ENCODE data around the gene AHCYL2. TPM values are rescaled to one million over a fixed set of nuclear protein-coding genes. Genes with fewer than 3 reads are reported as not detected.
"Not testable (repeated sequence)": the region's sequence is repeated elsewhere in the genome, so short reads cannot be mapped to it uniquely, and the experiment has no call there.

Gene AHCYL2
- total RNA-seq, 2 donors from 2014 or later, result 13.4 to 16.6 TPM

GRCh38 chr7:129434675-129435318 is 210.0 kb downstream of the AHCYL2 start:
- H3K4me3 Mint-ChIP-seq, result peak overlapping the region; percentile 93
- H3K27ac Mint-ChIP-seq, result no peak overlapping the region
- H3K27me3 Mint-ChIP-seq, result peaks cover 37% of the 10 kb centered on the region
- peaks cover under 1% of the 10 kb centered on the region for H3K36me3 Mint-ChIP-seq (ENCODE audit: low read depth)
- H3K9me3 ChIP-seq (ENCODE audit: control insufficient read depth, low read length, poor library complexity, severe bottlenecking), result no peaks in the 10 kb centered on the region
- ATAC-seq (no peak), DNase-seq (no peak)
- peaks cover 10% of the 10 kb centered on the region for H3K4me1 Mint-ChIP-seq

- peaks cover 4% of the 10 kb centered on the region for H3K36me3 Mint-ChIP-seq (ENCODE audit: low read depth)
- H3K4me3 Mint-ChIP-seq, result peak overlapping the region; percentile 93
- ATAC-seq (no peak), DNase-seq (no peak)
- H3K27me3 Mint-ChIP-seq, result peaks cover 43% of the 10 kb centered on the region
- H3K9me3 ChIP-seq (ENCODE audit: control insufficient read depth, low read length, poor library complexity, severe bottlenecking), result no peaks in the 10 kb centered on the region
- H3K27ac Mint-ChIP-seq, result no peak overlapping the region
- H3K4me1 Mint-ChIP-seq, result peaks cover 10% of the 10 kb centered on the region
These were observed 210.6 kb downstream of the AHCYL2 start for GRCh38 chr7:129435414-129435829.

- ATAC-seq (no peak), DNase-seq (no peak)
- Mint-ChIP-seq H3K27me3 (peaks cover 46% of the 10 kb centered on the region), H3K4me1 (peaks cover 10% of the 10 kb centered on the region), H3K4me3 (peak overlapping the region; percentile 12), H3K27ac (no peak overlapping the region), H3K36me3 (ENCODE audit: low read depth) (peaks cover 6% of the 10 kb centered on the region)
- no peaks in the 10 kb centered on the region for H3K9me3 ChIP-seq (ENCODE audit: control insufficient read depth, low read length, poor library complexity, severe bottlenecking)
These were observed 211.6 kb downstream of the AHCYL2 start for GRCh38 chr7:129436335-129436923.

- ATAC-seq (no peak), DNase-seq (no peak)
- Mint-ChIP-seq H3K27ac (no peak overlapping the region), H3K4me1 (peaks cover 10% of the 10 kb centered on the region), H3K4me3 (no peak overlapping the region), H3K27me3 (peaks cover 46% of the 10 kb centered on the region), H3K36me3 (ENCODE audit: low read depth) (peaks cover 6% of the 10 kb centered on the region)
- no peaks in the 10 kb centered on the region for H3K9me3 ChIP-seq (ENCODE audit: control insufficient read depth, low read length, poor library complexity, severe bottlenecking)
These were observed 212.4 kb downstream of the AHCYL2 start for GRCh38 chr7:129437190-129437589.

GRCh38 chr7:129438281-129438838 is 213.5 kb downstream of the AHCYL2 start:
- Mint-ChIP-seq H3K27ac (no peak overlapping the region), H3K4me1 (peaks cover 7% of the 10 kb centered on the region), H3K4me3 (no peak overlapping the region), H3K27me3 (peaks cover 37% of the 10 kb centered on the region), H3K36me3 (ENCODE audit: low read depth) (peaks cover 6% of the 10 kb centered on the region)
- ATAC-seq (no peak), DNase-seq (no peak)
- no peaks in the 10 kb centered on the region for H3K9me3 ChIP-seq (ENCODE audit: control insufficient read depth, low read length, poor library complexity, severe bottlenecking)

GRCh38 chr7:129438839-129439651 is 214.2 kb downstream of the AHCYL2 start:
- Mint-ChIP-seq H3K36me3 (ENCODE audit: low read depth) (peaks cover 6% of the 10 kb centered on the region), H3K4me3 (no peak overlapping the region), H3K4me1 (peaks cover 4% of the 10 kb centered on the region), H3K27ac (no peak overlapping the region), H3K27me3 (peaks cover 36% of the 10 kb centered on the region)
- no peak for DNase-seq
- no peaks in the 10 kb centered on the region for H3K9me3 ChIP-seq (ENCODE audit: control insufficient read depth, low read length, poor library complexity, severe bottlenecking)
- ATAC-seq, result no peak

GRCh38 chr7:129439963-129440625 is 215.3 kb downstream of the AHCYL2 start:
- no peak for DNase-seq
- peak overlapping the region; percentile 56 for H3K27ac Mint-ChIP-seq
- H3K27me3 Mint-ChIP-seq, result peaks cover 34% of the 10 kb centered on the region
- H3K36me3 Mint-ChIP-seq (ENCODE audit: low read depth), result peaks cover 6% of the 10 kb centered on the region
- H3K4me3 Mint-ChIP-seq, result no peak overlapping the region
- no peak for ATAC-seq
- H3K4me1 Mint-ChIP-seq, result peaks cover 2% of the 10 kb centered on the region
- no peaks in the 10 kb centered on the region for H3K9me3 ChIP-seq (ENCODE audit: control insufficient read depth, low read length, poor library complexity, severe bottlenecking)

GRCh38 chr7:129443612-129444011 is 218.8 kb downstream of the AHCYL2 start:
- DNase-seq (no peak), ATAC-seq (no peak)
- H3K36me3 Mint-ChIP-seq (ENCODE audit: low read depth), result peaks cover 6% of the 10 kb centered on the region
- H3K4me3 Mint-ChIP-seq, result no peak overlapping the region
- no peaks in the 10 kb centered on the region for H3K9me3 ChIP-seq (ENCODE audit: control insufficient read depth, low read length, poor library complexity, severe bottlenecking)
- no peaks in the 10 kb centered on the region for H3K4me1 Mint-ChIP-seq
- H3K27me3 Mint-ChIP-seq, result peaks cover 16% of the 10 kb centered on the region
- no peak overlapping the region for H3K27ac Mint-ChIP-seq

- H3K4me3 Mint-ChIP-seq; H3K36me3 Mint-ChIP-seq (ENCODE audit: low read depth); ATAC-seq; H3K4me1 Mint-ChIP-seq; DNase-seq; H3K27ac Mint-ChIP-seq; H3K27me3 Mint-ChIP-seq; H3K9me3 ChIP-seq (ENCODE audit: control insufficient read depth, low read length, poor library complexity, severe bottlenecking): not testable (repeated sequence)
These were observed 219.9 kb downstream of the AHCYL2 start for GRCh38 chr7:129444776-129445175.

- H3K4me1 Mint-ChIP-seq; H3K4me3 Mint-ChIP-seq; ATAC-seq; H3K36me3 Mint-ChIP-seq (ENCODE audit: low read depth); H3K9me3 ChIP-seq (ENCODE audit: control insufficient read depth, low read length, poor library complexity, severe bottlenecking); H3K27ac Mint-ChIP-seq; DNase-seq; H3K27me3 Mint-ChIP-seq: not testable (repeated sequence)
These were observed 222.1 kb downstream of the AHCYL2 start for GRCh38 chr7:129446925-129447324.

- not testable (repeated sequence) for H3K9me3 ChIP-seq (ENCODE audit: control insufficient read depth, low read length, poor library complexity, severe bottlenecking); DNase-seq; H3K36me3 Mint-ChIP-seq (ENCODE audit: low read depth); ATAC-seq; H3K27ac Mint-ChIP-seq; H3K27me3 Mint-ChIP-seq; H3K4me3 Mint-ChIP-seq; H3K4me1 Mint-ChIP-seq
These were observed 222.6 kb downstream of the AHCYL2 start for GRCh38 chr7:129447445-129447844.

GRCh38 chr7:129448608-129449007 is 223.8 kb downstream of the AHCYL2 start:
- not testable (repeated sequence) for H3K4me1 Mint-ChIP-seq; H3K36me3 Mint-ChIP-seq (ENCODE audit: low read depth); H3K27ac Mint-ChIP-seq; H3K9me3 ChIP-seq (ENCODE audit: control insufficient read depth, low read length, poor library complexity, severe bottlenecking); ATAC-seq; DNase-seq; H3K4me3 Mint-ChIP-seq; H3K27me3 Mint-ChIP-seq

- no peak overlapping the region for H3K4me3 Mint-ChIP-seq
- no peaks in the 10 kb centered on the region for H3K36me3 Mint-ChIP-seq (ENCODE audit: low read depth)
- no peak overlapping the region for H3K27ac Mint-ChIP-seq
- no peak for ATAC-seq
- DNase-seq, result no peak
- H3K4me1 Mint-ChIP-seq, result no peaks in the 10 kb centered on the region
- no peaks in the 10 kb centered on the region for H3K9me3 ChIP-seq (ENCODE audit: control insufficient read depth, low read length, poor library complexity, severe bottlenecking)
- H3K27me3 Mint-ChIP-seq, result no peaks in the 10 kb centered on the region
These were observed 225.5 kb downstream of the AHCYL2 start for GRCh38 chr7:129450295-129450694.
